IMR-90 (cell line): Measurements from ENCODE around the gene ACTRT2. TPM values are rescaled to one million over a fixed set of nuclear protein-coding genes. Genes with fewer than 3 reads are reported as not detected.

Source experiments
- ATAC-seq: fragments of 200-7000 bp; cut with Tn5 transposase; 2 replicates; pipeline ENCODE4 v1.9.1; 2020; ENCODE audit warnings: low read depth, mild to moderate bottlenecking, moderate library complexity
- BruUV-seq: library from RNA; stranded (reverse); fragments of 400-500 nt; replicated peaks from 2 replicates; lab custom pipeline; 2021; lab: Mats Ljungman, UMichigan
- CTCF ChIA-PET: fragments of 300-600 bp; formaldehyde crosslinking; extraction: SDS; loops from one replicate; lab custom pipeline; 2021; ENCODE audit warnings: antibody characterized with exemption; lab: Yijun Ruan, JAX
- POLR2A ChIA-PET: fragments of 300-600 bp; sonication (Branson Sonifier 250); formaldehyde crosslinking; loops from one replicate; lab custom pipeline; 2022; ENCODE audit warnings: antibody characterized with exemption; ENCODE audit not compliant: unreplicated experiment; lab: Charles Lee
- DNase-seq: peaks from one replicate; pipeline ENCODE4 v3.0.0; 2013
- H2AFZ ChIP-seq: replicated peaks from 2 replicates; pipeline ENCODE3; 2013; ENCODE audit warnings: low read length, mild to moderate bottlenecking; ENCODE audit not compliant: poor library complexity
- H2AK5ac ChIP-seq: 2 replicates; pipeline ENCODE4 v1.6.1; 2013; ENCODE audit warnings: low read depth, low read length, inconsistent platforms
- H2AK9ac ChIP-seq: replicated peaks from 2 replicates; pipeline ENCODE3; 2013; ENCODE audit warnings: mild to moderate bottlenecking, low read depth, low read length, moderate library complexity; ENCODE audit not compliant: poor library complexity
- H2BK120ac ChIP-seq: 2 replicates; pipeline ENCODE4 v1.6.1; 2013; ENCODE audit warnings: low read depth, low read length, inconsistent platforms
- H2BK15ac ChIP-seq: 3 replicates; pipeline ENCODE4 v1.6.1; 2013; ENCODE audit warnings: low read depth, low read length, inconsistent platforms
- H2BK20ac ChIP-seq: 2 replicates; pipeline ENCODE4 v1.6.1; 2013; ENCODE audit warnings: low read depth, mild to moderate bottlenecking, inconsistent platforms, low read length, moderate library complexity
- H2BK5ac ChIP-seq: 2 replicates; pipeline ENCODE4 v1.6.1; 2013; ENCODE audit warnings: mild to moderate bottlenecking, low read depth, low read length, inconsistent platforms; ENCODE audit not compliant: poor library complexity, severe bottlenecking
- H3K14ac ChIP-seq: replicated peaks from 2 replicates; pipeline ENCODE4 v1.6.1; 2013; ENCODE audit warnings: low read depth, low read length, inconsistent platforms
- H3K18ac ChIP-seq: 2 replicates; pipeline ENCODE4 v1.6.1; 2013; ENCODE audit warnings: low read depth, low read length, control low read depth
- H3K23ac ChIP-seq: 2 replicates; pipeline ENCODE4 v1.6.1; 2013; ENCODE audit warnings: low read depth, low read length, inconsistent platforms
- H3K27ac ChIP-seq: 2 replicates; pipeline ENCODE4 v1.5.1; 2013; ENCODE audit warnings: mild to moderate bottlenecking, control low read depth, low read length; ENCODE audit not compliant: insufficient read depth
- H3K27me3 ChIP-seq: 2 replicates; pipeline ENCODE4 v1.6.1; 2013; ENCODE audit warnings: low read length; ENCODE audit not compliant: control insufficient read depth, insufficient read depth
- H3K36me3 ChIP-seq: 2 replicates; pipeline ENCODE4 v1.6.1; 2013; ENCODE audit warnings: low read length, mixed read lengths; ENCODE audit not compliant: control insufficient read depth, insufficient read depth
- H3K4ac ChIP-seq: 2 replicates; pipeline ENCODE4 v1.6.1; 2013; ENCODE audit warnings: low read depth, low read length, inconsistent platforms
- H3K4me1 ChIP-seq: 2 replicates; pipeline ENCODE4 v1.6.1; 2013; ENCODE audit warnings: low read length, mixed read lengths; ENCODE audit not compliant: control insufficient read depth, insufficient read depth
- H3K4me2 ChIP-seq: 2 replicates; pipeline ENCODE4 v1.6.1; 2013; ENCODE audit warnings: low read depth, mild to moderate bottlenecking, control low read depth, low read length, moderate library complexity
- H3K4me3 ChIP-seq: 2 replicates; pipeline ENCODE4 v1.5.1; 2013; ENCODE audit warnings: low read depth, mild to moderate bottlenecking, control low read depth, low read length, moderate library complexity; ENCODE audit not compliant: insufficient read depth
- H3K56ac ChIP-seq: 2 replicates; pipeline ENCODE4 v1.6.1; 2013; ENCODE audit warnings: low read length, inconsistent platforms; ENCODE audit not compliant: insufficient read depth; ENCODE audit errors: extremely low read depth
- H3K79me1 ChIP-seq, 2 experiments: 2 replicates each; pipeline ENCODE4 v1.6.1; 2013; ENCODE audit warnings: low read length in 2 of 2, inconsistent platforms in 1 of 2, low read depth in 1 of 2
- H3K9ac ChIP-seq: 2 replicates; pipeline ENCODE4 v1.6.1; 2013; ENCODE audit warnings: low read depth, low read length, control low read depth
- H3K9me1 ChIP-seq: 2 replicates; pipeline ENCODE4 v1.6.1; 2013; ENCODE audit warnings: low read length, inconsistent platforms; ENCODE audit not compliant: insufficient read depth
- H3K9me3 ChIP-seq: 2 replicates; pipeline ENCODE4 v1.6.1; 2013; ENCODE audit warnings: low read length; ENCODE audit not compliant: control insufficient read depth, insufficient read depth
- H4K20me1 ChIP-seq: 2 replicates; pipeline ENCODE4 v1.6.1; 2013; ENCODE audit warnings: low read length, inconsistent platforms; ENCODE audit not compliant: insufficient read depth
- H4K5ac ChIP-seq: 2 replicates; pipeline ENCODE4 v1.6.1; 2013; ENCODE audit warnings: mild to moderate bottlenecking, low read depth, low read length, control low read depth
- H4K8ac ChIP-seq, 2 experiments: 2 replicates each; pipeline ENCODE4 v1.6.1; 2013; ENCODE audit warnings: low read depth in 2 of 2, low read length in 2 of 2, control low read depth in 1 of 2, inconsistent platforms in 1 of 2
- H4K91ac ChIP-seq: 2 replicates; pipeline ENCODE4 v1.6.1; 2013; ENCODE audit warnings: low read depth, low read length, inconsistent platforms; ENCODE audit not compliant: insufficient read depth
- BHLHE40 ChIP-seq: fragments of 150-350 bp; IDR thresholded peaks from 2 replicates; pipeline ENCODE4 v1.6.1; 2016; ENCODE audit warnings: mild to moderate bottlenecking, low read depth, low read length
- CEBPB ChIP-seq: IDR thresholded peaks from 2 replicates; pipeline ENCODE4 v1.6.1; 2012; ENCODE audit warnings: low read depth, low read length, improper control_type of control experiment
- CHD1 ChIP-seq: IDR thresholded peaks from 2 replicates; pipeline ENCODE4 v1.6.1; 2012; ENCODE audit warnings: low read depth, low read length, improper control_type of control experiment
- FOS ChIP-seq: fragments of 150-350 bp; IDR thresholded peaks from 2 replicates; pipeline ENCODE4 v1.6.1; 2016; ENCODE audit warnings: low read depth, low read length
- MAFK ChIP-seq: IDR thresholded peaks from 2 replicates; pipeline ENCODE4 v1.6.1; 2012; ENCODE audit warnings: low read depth, low read length, improper control_type of control experiment
- MAZ ChIP-seq: IDR thresholded peaks from 2 replicates; pipeline ENCODE4 v1.6.1; 2012; ENCODE audit warnings: low read depth, mild to moderate bottlenecking, low read length, improper control_type of control experiment, moderate library complexity, borderline replicate concordance
- MXI1 ChIP-seq: IDR thresholded peaks from 2 replicates; pipeline ENCODE4 v1.6.1; 2012; ENCODE audit warnings: low read depth, mild to moderate bottlenecking, low read length, moderate library complexity, borderline replicate concordance
- NFE2L2 ChIP-seq: fragments of 150-350 bp; IDR thresholded peaks from 2 replicates; pipeline ENCODE4 v1.6.1; 2016; ENCODE audit warnings: low read depth, mild to moderate bottlenecking, low read length
- POLR2A ChIP-seq: IDR thresholded peaks from 2 replicates; pipeline ENCODE4 v1.6.1; 2012; ENCODE audit warnings: mild to moderate bottlenecking, low read depth, low read length
- RAD21 ChIP-seq: IDR thresholded peaks from 2 replicates; pipeline ENCODE4 v1.6.1; 2012; ENCODE audit warnings: low read length, improper control_type of control experiment
- RCOR1 ChIP-seq: IDR thresholded peaks from 2 replicates; pipeline ENCODE4 v1.6.1; 2012; ENCODE audit warnings: mild to moderate bottlenecking, low read length, improper control_type of control experiment; ENCODE audit not compliant: insufficient replicate concordance
- RFX5 ChIP-seq: IDR thresholded peaks from 2 replicates; pipeline ENCODE4 v1.8.0; 2012; ENCODE audit warnings: low read depth, mild to moderate bottlenecking, low read length, moderate library complexity
- SMC3 ChIP-seq: fragments of 150-350 bp; IDR thresholded peaks from 2 replicates; pipeline ENCODE4 v1.6.1; 2016; ENCODE audit warnings: low read depth, mild to moderate bottlenecking, antibody characterized with exemption, low read length, moderate library complexity
- WGBS, 2 experiments: methylation state at CpG; one replicate each; pipeline versions ENCODE4 v1.1.5 to v1.1.7; 2013; ENCODE audit warnings: missing lambda C conversion rate in 2 of 2; ENCODE audit not compliant: insufficient read length in 1 of 2; ENCODE audit errors: extremely low coverage in 2 of 2; 5-methylcytosine and 5-hydroxymethylcytosine counted together
- dilution Hi-C: fragments of 300-500 bp; cut with HindIII; formaldehyde crosslinking; loops from one replicate; pipeline ENCODE4 v1.14.3; 2018; ENCODE audit warnings: low sequenced_read_pairs; ENCODE audit not compliant: unreplicated experiment
- in situ Hi-C: fragments of 300-500 bp; cut with MboI; formaldehyde crosslinking; loops from 3 replicates; pipeline ENCODE4 v1.14.3; 2019; ENCODE audit warnings: low sequenced_read_pairs, inconsistent platforms, mixed read lengths
- intact Hi-C: fragments of 100-400 bp; cut with micrococcal nuclease; formaldehyde crosslinking; loops from 2 replicates; pipeline ENCODE4 v1.10.0; 2022
- polyA plus RNA-seq, 3 experiments: library from polyadenylated mRNA; depleted of rRNA; stranded (reverse); fragments of >200 nt; gene quantifications; 2 replicates each; pipeline ENCODE4 v1.2.3, GENCODE V29; 2012; ENCODE audit warnings: low replicate concordance in 1 of 3
- total RNA-seq: library from RNA; depleted of rRNA; stranded (reverse); fragments of >200 nt; gene quantifications from 2 replicates; pipeline ENCODE4 v1.2.3, GENCODE V29; 2012
- TF ChIP-seq, protein P1 (sequence below): conservative IDR thresholded peaks from 2 replicates; pipeline ENCODE4 v1.5.1; 2012; ENCODE audit warnings: mild to moderate bottlenecking, low read depth, low read length, improper control_type of control experiment
- TF ChIP-seq, protein P2 (sequence below): fragments of 150-350 bp; IDR thresholded peaks from 2 replicates; pipeline ENCODE4 v1.6.1; 2016; ENCODE audit warnings: low read depth, mild to moderate bottlenecking, low read length, moderate library complexity, borderline replicate concordance
- TF ChIP-seq, protein P3 (sequence below): fragments of 150-350 bp; IDR thresholded peaks from 2 replicates; pipeline ENCODE4 v1.6.1; 2017; ENCODE audit warnings: mild to moderate bottlenecking, antibody characterized with exemption, low read length, low read depth

The ACTRT2 gene
- total and polyA plus RNA-seq, 2 of the 4 experiments (the other 2 are of a cell fraction) = not detected

DNA sequence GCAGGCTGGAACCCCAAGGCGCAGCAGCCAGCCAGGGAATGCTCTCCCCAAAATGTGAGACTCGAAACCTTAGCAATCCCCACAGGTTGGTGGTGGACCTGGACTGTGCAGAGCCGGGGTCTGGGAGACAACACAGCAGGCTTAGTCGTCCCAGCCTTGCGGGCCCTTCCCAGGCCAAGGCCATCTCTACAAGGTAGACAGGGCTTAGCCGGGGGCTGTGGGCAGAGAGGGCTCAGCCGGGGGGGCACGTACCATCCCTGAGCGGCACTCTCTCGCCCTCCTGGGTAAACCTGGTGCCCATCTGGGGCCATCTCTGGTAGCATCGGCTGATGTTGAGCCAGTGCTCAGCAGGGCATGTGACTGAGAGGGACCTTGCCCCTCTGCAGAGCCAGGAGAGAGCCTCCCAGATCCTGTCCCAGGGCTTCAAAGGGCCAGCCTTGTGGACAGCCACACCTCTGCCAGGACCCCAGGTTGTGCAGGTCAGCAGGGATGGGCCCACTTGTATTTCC, 2.2 kb upstream of the ACTRT2 start:
- peaks cover 61% of the 10 kb centered on the region for H3K9me3 ChIP-seq
- no peak overlapping the region for H4K91ac ChIP-seq
- in situ Hi-C loops = no loop called here
- H3K9ac ChIP-seq = no peak overlapping the region
- intact Hi-C loops = no loop called here
- H3K4me2 ChIP-seq = no peak overlapping the region
- H3K18ac ChIP-seq = no peak overlapping the region
- no peak overlapping the region for H2BK5ac ChIP-seq
- no peak overlapping the region for H3K56ac ChIP-seq
- H3K4ac ChIP-seq = no peak overlapping the region
- no peak overlapping the region for H4K8ac ChIP-seq
- POLR2A ChIA-PET = no interaction called here
- no peak overlapping the region for H3K27ac ChIP-seq
- CTCF ChIA-PET = no interaction called here
- H3K36me3 ChIP-seq = no peaks in the 10 kb centered on the region
- 64% methylated on average over 7 of the region's 11 CpGs; no CpG with 5 or more reads in 1 of the 2 experiments for WGBS, 2 experiments
- H3K79me1 ChIP-seq = no peaks in the 10 kb centered on the region
- H2AK9ac ChIP-seq = no peak overlapping the region
- H2BK20ac ChIP-seq = no peak overlapping the region
- H3K4me3 ChIP-seq = no peak overlapping the region
- no peak overlapping the region for H3K23ac ChIP-seq
- H3K9me1 ChIP-seq = no peaks in the 10 kb centered on the region
- dilution Hi-C loops = no loop called here
- no peak overlapping the region for H4K5ac ChIP-seq
- H3K4me1 ChIP-seq = no peaks in the 10 kb centered on the region
- no peak overlapping the region for H3K14ac ChIP-seq
- H2AK5ac ChIP-seq = no peak overlapping the region
- no peak overlapping the region for H2BK15ac ChIP-seq
- no TSS peak for BruUV-seq
- no peaks in the 10 kb centered on the region for H3K27me3 ChIP-seq
- H2BK120ac ChIP-seq = no peak overlapping the region
- no peak overlapping the region for H2AFZ ChIP-seq
- no peak for DNase-seq
- ATAC-seq = no peak
- H4K20me1 ChIP-seq = no peaks in the 10 kb centered on the region
- TF ChIP-seq RFX5 (no peak), CHD1 (no peak), MAZ (no peak), NFE2L2 (no peak), FOS (no peak), SMC3 (no peak), RCOR1 (no peak), MAFK (no peak), POLR2A (no peak), RAD21 (no peak), BHLHE40 (no peak), CEBPB (no peak), MXI1 (no peak)
- TF ChIP-seq, protein P1, sequence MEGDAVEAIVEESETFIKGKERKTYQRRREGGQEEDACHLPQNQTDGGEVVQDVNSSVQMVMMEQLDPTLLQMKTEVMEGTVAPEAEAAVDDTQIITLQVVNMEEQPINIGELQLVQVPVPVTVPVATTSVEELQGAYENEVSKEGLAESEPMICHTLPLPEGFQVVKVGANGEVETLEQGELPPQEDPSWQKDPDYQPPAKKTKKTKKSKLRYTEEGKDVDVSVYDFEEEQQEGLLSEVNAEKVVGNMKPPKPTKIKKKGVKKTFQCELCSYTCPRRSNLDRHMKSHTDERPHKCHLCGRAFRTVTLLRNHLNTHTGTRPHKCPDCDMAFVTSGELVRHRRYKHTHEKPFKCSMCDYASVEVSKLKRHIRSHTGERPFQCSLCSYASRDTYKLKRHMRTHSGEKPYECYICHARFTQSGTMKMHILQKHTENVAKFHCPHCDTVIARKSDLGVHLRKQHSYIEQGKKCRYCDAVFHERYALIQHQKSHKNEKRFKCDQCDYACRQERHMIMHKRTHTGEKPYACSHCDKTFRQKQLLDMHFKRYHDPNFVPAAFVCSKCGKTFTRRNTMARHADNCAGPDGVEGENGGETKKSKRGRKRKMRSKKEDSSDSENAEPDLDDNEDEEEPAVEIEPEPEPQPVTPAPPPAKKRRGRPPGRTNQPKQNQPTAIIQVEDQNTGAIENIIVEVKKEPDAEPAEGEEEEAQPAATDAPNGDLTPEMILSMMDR = no peak
- TF ChIP-seq, protein P2, sequence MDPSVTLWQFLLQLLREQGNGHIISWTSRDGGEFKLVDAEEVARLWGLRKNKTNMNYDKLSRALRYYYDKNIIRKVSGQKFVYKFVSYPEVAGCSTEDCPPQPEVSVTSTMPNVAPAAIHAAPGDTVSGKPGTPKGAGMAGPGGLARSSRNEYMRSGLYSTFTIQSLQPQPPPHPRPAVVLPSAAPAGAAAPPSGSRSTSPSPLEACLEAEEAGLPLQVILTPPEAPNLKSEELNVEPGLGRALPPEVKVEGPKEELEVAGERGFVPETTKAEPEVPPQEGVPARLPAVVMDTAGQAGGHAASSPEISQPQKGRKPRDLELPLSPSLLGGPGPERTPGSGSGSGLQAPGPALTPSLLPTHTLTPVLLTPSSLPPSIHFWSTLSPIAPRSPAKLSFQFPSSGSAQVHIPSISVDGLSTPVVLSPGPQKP = no peak
- TF ChIP-seq, protein P3, sequence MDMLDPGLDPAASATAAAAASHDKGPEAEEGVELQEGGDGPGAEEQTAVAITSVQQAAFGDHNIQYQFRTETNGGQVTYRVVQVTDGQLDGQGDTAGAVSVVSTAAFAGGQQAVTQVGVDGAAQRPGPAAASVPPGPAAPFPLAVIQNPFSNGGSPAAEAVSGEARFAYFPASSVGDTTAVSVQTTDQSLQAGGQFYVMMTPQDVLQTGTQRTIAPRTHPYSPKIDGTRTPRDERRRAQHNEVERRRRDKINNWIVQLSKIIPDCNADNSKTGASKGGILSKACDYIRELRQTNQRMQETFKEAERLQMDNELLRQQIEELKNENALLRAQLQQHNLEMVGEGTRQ = no peak
